ENCODE results near the gene PDE1C. TPM values are rescaled to one million over a fixed set of nuclear protein-coding genes. Genes with fewer than 3 reads are reported as not detected.
"Not testable (repeated sequence)": the region's sequence is repeated elsewhere in the genome, so short reads cannot be mapped to it uniquely, and the experiment has no call there.

The PDE1C gene
- total RNA-seq, 1 experiment from 2014 or later, result 0.02 TPM

DNA sequence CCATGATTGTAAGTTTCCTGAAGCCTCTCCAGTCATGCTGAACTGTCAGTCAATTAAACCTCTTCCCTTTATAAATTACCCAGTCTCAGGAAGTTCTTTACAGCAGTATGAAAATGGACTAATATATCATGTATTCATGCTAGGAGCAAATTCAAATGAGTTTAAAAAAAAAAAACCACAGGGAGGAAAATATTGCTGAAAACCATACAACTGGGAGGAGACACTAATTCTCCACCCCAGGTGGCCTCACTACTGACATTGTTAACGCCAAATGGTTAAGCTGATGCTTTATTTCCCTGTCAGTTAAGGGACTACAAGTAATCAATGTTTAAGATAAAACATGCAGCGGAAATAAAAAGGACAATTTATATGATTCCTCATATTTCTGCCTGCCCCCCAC lies 55.1 kb downstream of the PDE1C start:
- no peak for DNase-seq
- H3K27ac ChIP-seq, result no peak overlapping the region
- H3K9me3 ChIP-seq (replicated peaks), result no peaks in the 10 kb centered on the region
- H3K4me3 ChIP-seq, result no peak overlapping the region
- H3K36me3 ChIP-seq, result no peaks in the 10 kb centered on the region
- no peaks in the 10 kb centered on the region for H3K27me3 ChIP-seq
- no peaks in the 10 kb centered on the region for H3K4me1 ChIP-seq

DNA sequence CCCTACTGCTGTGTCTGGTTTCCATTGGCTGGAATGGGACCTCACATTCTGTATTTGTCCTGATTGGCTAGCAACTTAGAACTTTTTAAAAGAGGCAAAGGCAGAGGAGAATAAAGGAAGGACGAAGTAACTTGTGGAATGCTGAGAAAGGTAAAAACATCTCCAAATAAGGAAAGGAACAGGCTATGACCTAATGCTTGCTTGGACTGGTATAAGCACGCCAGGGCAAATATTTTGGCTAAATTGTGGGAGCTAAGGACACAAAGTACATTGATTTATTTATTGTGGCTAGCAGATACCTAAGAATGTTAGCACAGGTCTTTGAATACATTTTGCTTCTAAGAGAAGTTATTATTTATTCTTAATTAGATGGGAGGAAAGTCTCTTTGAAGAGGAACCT lies 56.7 kb downstream of the PDE1C start:
- not testable (repeated sequence) for H3K27me3 ChIP-seq; H3K27ac ChIP-seq; H3K4me3 ChIP-seq; H3K9me3 ChIP-seq (replicated peaks); DNase-seq; H3K36me3 ChIP-seq; H3K4me1 ChIP-seq

DNA sequence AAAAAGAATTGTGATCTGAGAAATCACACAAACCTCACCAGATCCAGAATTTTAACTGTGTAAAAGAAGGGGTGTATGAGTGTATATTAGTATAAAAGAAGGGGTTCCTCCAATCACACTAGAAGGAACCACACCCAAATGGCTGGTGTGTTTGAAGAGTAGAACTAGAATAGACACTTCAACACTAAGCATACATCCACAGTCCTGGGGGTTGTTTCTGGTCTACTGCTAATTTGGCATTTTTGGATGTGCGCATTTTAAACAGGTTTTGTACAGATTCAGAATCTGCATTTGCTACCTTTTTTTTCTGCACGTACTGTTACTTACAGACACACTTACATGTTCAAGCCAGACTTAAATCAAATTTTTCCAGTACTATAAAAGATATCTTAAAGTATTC lies 64.6 kb downstream of the PDE1C start:
- no peaks in the 10 kb centered on the region for H3K27me3 ChIP-seq

DNA sequence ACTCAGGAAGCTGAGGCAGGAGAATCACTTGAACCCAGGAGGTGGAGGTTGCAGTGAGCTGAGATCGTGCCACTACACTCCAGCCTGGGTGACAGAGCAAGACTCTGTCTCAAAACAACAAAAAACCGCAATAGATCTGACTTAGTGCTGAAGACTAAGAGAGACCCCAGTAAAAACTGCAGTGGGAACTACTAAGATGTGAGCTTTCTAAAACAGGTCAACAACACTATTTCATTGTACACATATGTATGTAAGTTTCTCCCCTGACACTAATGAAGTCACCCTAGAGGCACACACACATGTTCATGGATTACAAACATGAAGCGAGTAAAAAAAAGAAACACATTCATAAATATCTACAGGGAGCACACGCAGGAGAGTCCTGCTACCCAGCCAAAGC lies 68.3 kb downstream of the PDE1C start:
- no peaks in the 10 kb centered on the region for H3K27me3 ChIP-seq
- no peaks in the 10 kb centered on the region for H3K36me3 ChIP-seq
- no peaks in the 10 kb centered on the region for H3K4me1 ChIP-seq
- H3K27ac ChIP-seq, result no peak overlapping the region
- no peaks in the 10 kb centered on the region for H3K9me3 ChIP-seq (replicated peaks)
- DNase-seq, result no peak
- H3K4me3 ChIP-seq, result no peak overlapping the region

More for the DNA sequence above, 64.6 kb downstream of the PDE1C start:
- Histone ChIP-seq H3K4me3 (no peak overlapping the region), H3K36me3 (no peaks in the 10 kb centered on the region), H3K9me3 (replicated peaks) (no peaks in the 10 kb centered on the region), H3K4me1 (no peaks in the 10 kb centered on the region), H3K27ac (no peak overlapping the region)
- no peak for DNase-seq

DNA sequence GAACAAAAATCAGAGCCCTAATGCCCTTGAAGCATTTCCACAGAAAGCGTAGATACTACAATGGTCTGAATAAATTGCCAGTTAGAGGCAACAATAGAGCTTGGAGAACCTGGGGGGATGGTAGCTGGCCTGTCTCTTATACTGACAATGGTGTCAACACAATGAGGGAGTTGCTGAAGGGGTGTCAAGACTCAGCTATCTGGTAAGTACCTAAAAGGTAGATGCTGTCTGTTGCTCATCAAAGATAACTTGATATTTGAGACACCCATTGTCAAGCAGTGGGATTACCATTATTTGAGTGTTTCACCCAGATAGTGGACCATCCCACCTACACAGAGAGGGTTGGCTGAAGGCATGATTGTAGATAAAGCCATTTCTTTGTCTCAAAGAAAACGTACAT lies 72.8 kb downstream of the PDE1C start:
- H3K4me3 ChIP-seq, result no peak overlapping the region
- no peak for DNase-seq

DNA sequence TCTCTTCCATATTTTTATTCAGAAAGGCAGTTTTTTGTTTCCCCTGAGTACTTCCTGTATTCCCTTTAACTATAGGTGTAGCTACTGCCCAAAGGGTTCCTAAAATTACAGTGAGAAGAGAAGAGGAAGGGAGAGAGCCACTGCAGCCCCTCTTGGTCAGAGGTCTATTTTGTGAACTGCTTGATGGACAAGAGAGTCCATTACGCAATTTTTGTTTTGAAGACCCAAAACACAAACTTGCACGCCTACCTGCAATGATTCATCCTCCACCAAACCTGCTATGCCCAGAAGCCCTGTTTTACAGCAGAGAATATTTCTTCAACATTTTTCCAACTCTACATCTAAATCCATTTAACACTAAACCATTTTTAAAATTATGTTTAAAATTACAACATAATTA lies 75.1 kb downstream of the PDE1C start:
- Histone ChIP-seq H3K36me3 (no peaks in the 10 kb centered on the region), H3K4me1 (no peaks in the 10 kb centered on the region), H3K27me3 (no peaks in the 10 kb centered on the region; the same call in 1 of the 2 replicates), H3K4me3 (no peak overlapping the region), H3K9me3 (replicated peaks) (no peaks in the 10 kb centered on the region), H3K27ac (no peak overlapping the region)
- DNase-seq, result no peak

More for the DNA sequence above, 72.8 kb downstream of the PDE1C start:
- Histone ChIP-seq H3K27me3 (no peaks in the 10 kb centered on the region; the same call in 1 of the 2 replicates), H3K27ac (no peak overlapping the region), H3K36me3 (no peaks in the 10 kb centered on the region), H3K9me3 (replicated peaks) (no peaks in the 10 kb centered on the region), H3K4me1 (no peaks in the 10 kb centered on the region)

DNA sequence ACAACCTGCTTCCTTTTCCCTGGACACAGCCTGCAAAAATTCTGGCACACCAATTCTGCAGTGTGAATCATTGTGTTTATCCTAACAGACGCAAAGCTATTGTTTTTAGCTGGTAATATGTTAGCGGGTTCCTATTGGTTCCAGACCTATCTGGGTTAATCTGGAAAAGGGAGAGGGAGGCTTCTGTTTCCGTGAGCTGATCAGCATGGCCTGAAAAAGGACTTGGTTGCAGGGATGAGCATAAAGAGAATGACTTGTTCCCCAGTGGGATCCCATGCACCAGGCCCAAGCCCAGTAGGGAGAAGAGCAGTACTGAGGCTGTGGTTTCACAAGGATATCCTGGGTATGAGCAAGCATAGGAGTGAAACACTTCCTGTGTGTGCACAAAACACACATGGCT lies 78.4 kb downstream of the PDE1C start:
- Histone ChIP-seq H3K27me3 (no peaks in the 10 kb centered on the region; the same call in 1 of the 2 replicates), H3K9me3 (replicated peaks) (no peaks in the 10 kb centered on the region), H3K27ac (no peak overlapping the region), H3K36me3 (no peaks in the 10 kb centered on the region), H3K4me3 (no peak overlapping the region), H3K4me1 (no peaks in the 10 kb centered on the region)
- no peak for DNase-seq

DNA sequence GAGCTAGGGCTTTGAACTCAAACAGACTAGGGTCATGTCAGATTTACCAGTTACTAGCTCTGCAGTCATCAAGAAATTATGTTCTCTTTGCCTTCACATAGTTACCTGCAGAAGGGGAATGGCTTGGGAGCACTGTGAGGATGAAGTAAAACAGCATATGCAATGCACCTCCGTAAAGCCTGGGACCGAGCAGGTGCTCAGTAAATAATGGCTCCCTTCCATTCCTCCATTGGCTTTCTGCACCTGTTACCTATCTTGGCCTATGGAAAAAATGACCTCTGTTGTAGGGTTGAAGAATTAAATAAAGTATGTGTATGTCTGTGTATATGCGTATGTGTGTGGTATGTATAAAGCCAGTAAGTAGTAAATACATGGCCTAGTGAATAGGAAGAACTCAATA lies 78.8 kb downstream of the PDE1C start:
- Histone ChIP-seq H3K9me3 (replicated peaks) (no peaks in the 10 kb centered on the region), H3K36me3 (no peaks in the 10 kb centered on the region), H3K4me1 (no peaks in the 10 kb centered on the region), H3K4me3 (no peak overlapping the region), H3K27me3 (no peaks in the 10 kb centered on the region; the same call in 1 of the 2 replicates), H3K27ac (no peak overlapping the region)
- no peak for DNase-seq

DNA sequence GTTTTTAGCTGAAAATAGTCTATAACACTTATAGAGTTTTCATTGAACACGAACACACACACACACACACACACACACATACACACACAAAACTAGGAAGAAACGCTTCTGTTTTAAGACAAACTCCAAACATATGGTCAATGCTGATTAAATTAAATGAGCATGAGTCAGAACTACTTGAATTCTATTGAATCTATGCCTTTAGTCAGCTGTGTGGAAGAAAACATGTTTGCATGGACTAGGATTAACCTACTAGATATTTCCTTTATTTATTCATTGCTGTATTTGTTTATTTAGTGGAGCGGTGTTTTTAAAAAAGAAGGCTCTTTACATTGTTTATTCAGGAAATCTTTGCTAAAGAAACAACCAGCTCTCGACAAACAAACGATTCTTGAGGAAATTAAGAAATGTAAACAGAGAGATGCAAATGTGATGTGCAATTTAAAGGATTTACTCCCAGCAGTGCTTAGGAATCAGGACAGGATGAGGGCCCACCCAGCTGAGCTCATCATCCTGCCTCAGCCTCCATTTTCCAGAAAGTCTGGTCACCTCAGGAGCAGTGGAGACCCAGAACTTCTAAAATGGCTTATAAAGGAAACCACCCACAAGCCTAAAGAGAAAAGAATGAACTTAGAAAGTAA lies 83.2 kb downstream of the PDE1C start:
- DNase-seq, result no peak
- H3K4me3 ChIP-seq, result no peak overlapping the region

DNA sequence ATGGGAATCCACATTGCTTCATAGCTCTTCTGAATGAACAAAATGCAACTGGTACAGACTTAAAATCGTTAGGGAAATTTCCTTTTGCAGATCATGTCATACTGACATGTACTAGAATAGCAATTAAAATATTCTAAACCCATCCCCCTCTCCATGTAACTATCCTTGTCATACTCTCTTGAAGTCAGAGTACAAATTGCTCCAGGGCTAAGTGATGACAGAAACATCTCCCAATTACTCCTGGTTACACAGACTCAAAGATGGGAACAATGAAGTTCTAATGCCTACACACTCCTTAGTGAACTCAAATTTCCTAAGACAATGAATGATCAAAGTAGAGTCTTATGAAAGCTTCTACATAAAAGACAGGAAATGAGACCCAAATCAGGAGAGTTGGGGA lies 87.2 kb downstream of the PDE1C start:
- Histone ChIP-seq H3K36me3 (no peaks in the 10 kb centered on the region), H3K4me3 (no peak overlapping the region), H3K27ac (no peak overlapping the region), H3K9me3 (replicated peaks) (no peaks in the 10 kb centered on the region), H3K4me1 (no peaks in the 10 kb centered on the region), H3K27me3 (0 out of 2 replicates have a peak, but pooled peaks cover 2% of the 10 kb centered on the region)
- DNase-seq, result no peak

More for the DNA sequence above, 83.2 kb downstream of the PDE1C start:
- Histone ChIP-seq H3K27me3 (no peaks in the 10 kb centered on the region), H3K9me3 (replicated peaks) (no peaks in the 10 kb centered on the region), H3K4me1 (no peaks in the 10 kb centered on the region), H3K36me3 (no peaks in the 10 kb centered on the region), H3K27ac (no peak overlapping the region)

DNA sequence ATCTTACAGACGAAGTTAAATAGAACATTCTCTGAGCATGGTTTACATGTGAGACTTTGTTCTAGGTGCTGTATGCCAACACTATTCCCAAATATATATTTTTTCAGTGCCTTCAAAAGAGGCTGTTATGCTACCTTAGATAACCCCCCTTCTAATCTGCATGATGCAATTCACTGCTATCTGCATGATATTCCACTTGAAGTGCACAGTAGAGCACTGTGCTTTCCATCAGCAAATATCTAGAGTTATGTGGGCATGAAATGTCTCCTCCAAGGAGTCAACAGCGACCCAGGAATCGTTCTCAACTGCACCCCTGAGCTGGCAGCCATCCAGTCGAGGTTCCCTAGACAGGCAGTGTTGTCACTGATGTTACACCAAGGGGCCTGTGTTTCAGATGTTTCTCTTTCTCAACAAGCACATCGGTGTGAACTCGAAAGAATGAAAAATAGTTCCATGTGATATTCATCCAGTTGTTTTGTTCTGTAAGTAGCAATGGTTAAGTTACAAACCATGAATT lies 88.3 kb downstream of the PDE1C start:
- no peak for DNase-seq
- Histone ChIP-seq H3K9me3 (replicated peaks) (no peaks in the 10 kb centered on the region), H3K27me3 (0 out of 2 replicates have a peak, but pooled peaks cover 2% of the 10 kb centered on the region), H3K36me3 (no peaks in the 10 kb centered on the region), H3K4me3 (no peak overlapping the region), H3K4me1 (no peaks in the 10 kb centered on the region), H3K27ac (no peak overlapping the region)

DNA sequence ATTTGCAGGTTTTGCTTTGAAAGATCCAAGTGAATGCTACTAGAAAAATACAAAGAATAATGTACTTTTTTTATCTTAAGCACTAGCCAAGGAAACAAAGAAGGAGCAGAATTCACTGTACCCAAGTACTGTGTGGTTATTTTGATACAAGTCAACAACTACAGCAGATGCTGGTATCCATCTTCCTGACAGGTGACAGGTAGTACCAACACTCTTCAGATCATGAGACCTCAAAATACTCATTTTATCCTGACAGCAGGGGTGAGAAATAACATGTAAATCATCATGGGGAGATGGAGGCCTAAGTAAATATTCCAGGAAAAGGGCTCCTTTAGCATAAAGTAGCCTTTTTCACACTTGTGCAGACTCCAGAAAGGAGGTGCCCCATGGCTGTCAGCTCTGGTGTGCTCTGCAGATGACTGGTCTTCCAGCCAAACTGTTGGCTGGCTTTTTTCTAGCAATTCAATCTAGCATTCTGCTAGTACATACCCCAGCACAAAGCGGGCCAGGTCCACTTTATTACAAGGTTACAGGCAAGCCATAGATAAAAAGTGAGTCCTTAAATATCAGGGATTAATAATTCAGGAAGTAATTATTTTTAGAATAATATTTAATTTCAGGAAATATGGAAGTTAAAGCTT lies 90.4 kb downstream of the PDE1C start:
- H3K9me3 ChIP-seq (replicated peaks), result no peaks in the 10 kb centered on the region
- H3K27me3 ChIP-seq, result 0 out of 2 replicates have a peak, but pooled peaks cover 2% of the 10 kb centered on the region
- DNase-seq, result no peak

DNA sequence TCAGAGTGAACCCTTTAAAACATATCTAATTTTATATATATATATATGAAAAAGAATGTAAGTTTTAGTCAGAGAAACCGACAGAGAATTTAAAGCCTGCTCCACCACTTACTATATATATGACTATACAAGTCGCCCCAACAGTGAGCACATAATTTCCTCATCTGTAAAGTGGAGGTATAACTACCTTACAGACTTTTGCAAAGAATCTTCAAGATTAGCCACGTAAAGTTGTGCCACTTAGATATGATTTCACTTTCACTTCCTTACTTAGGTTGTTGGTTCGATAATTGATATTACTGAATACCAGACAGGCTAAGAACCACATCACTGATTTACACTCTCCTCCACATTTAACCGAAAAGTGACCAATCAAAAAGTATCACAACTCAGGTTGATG lies 94.7 kb downstream of the PDE1C start:
- Histone ChIP-seq H3K4me3 (no peak overlapping the region), H3K27me3 (0 out of 2 replicates have a peak, but pooled peaks cover 2% of the 10 kb centered on the region), H3K9me3 (replicated peaks) (no peaks in the 10 kb centered on the region), H3K27ac (no peak overlapping the region), H3K4me1 (no peaks in the 10 kb centered on the region), H3K36me3 (no peaks in the 10 kb centered on the region)
- DNase-seq, result no peak

More for the DNA sequence above, 90.4 kb downstream of the PDE1C start:
- H3K4me1 ChIP-seq, result no peaks in the 10 kb centered on the region
- H3K36me3 ChIP-seq, result no peaks in the 10 kb centered on the region
- no peak overlapping the region for H3K27ac ChIP-seq
- no peak overlapping the region for H3K4me3 ChIP-seq

DNA sequence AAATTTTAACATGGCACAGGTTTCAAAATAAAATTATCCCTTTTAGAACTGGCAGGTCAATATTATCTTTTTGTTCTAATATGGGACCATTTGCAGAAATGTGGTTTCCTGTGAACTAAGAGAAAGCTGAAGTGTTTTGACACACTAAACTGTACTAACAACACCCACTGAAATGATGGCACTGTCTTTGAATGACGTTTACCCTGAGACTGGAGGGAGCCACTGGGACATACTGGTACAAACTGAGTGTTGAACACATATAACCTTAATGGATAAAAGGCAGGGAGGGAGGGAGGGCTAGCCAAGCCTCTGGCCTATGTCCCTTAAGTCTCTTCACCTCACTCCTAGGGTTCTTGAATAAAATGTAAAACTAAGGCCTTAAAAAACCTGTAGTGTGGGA lies 95.9 kb downstream of the PDE1C start:
- Histone ChIP-seq H3K4me3 (no peak overlapping the region), H3K27me3 (0 out of 2 replicates have a peak, but pooled peaks cover 2% of the 10 kb centered on the region), H3K9me3 (replicated peaks) (no peaks in the 10 kb centered on the region), H3K36me3 (no peaks in the 10 kb centered on the region), H3K27ac (no peak overlapping the region), H3K4me1 (no peaks in the 10 kb centered on the region)
- no peak for DNase-seq

DNA sequence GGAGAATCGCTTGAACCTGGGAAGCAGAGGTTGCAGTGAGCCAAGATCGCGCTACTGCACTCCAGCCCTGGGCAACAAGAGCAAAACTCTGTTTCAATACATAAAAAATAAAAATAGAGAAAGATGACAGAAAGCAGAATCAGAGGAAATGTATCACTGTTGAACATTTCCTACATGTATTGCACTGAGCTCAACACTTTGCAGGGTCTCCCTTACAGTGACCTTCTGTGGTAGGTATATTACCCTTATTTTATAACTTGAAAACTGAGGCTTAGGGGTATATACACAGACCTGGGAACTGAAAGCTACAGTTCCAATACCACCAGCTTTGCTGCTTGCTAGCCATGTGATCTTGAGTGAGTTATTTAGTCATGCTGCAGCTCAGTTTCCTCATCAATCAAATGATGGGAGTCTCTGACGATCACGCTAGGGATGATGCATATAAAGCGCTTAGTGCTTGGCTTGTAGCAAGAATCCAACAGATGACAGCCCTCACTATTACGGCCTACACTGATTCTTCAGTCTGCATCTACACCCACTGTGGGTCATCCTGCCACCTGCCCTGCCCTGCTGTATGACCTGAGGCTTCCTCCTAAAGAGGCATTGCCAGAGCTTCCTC lies 99.0 kb downstream of the PDE1C start:
- no peak for DNase-seq
- Histone ChIP-seq H3K4me1 (no peaks in the 10 kb centered on the region), H3K27ac (no peak overlapping the region), H3K9me3 (replicated peaks) (no peaks in the 10 kb centered on the region), H3K36me3 (no peaks in the 10 kb centered on the region), H3K4me3 (no peak overlapping the region), H3K27me3 (no peaks in the 10 kb centered on the region)
